Measurements from ENCODE around the gene MCF2L. TPM values are rescaled to one million over a fixed set of nuclear protein-coding genes. Genes with fewer than 3 reads are reported as not detected.
A peak's percentile ranks its signal among the peaks of the same experiment; 100 is the strongest.

Gene MCF2L
- total and polyA plus RNA-seq, 4 donors = 21.0 to 78.7 (median 35.9) TPM

DNA sequence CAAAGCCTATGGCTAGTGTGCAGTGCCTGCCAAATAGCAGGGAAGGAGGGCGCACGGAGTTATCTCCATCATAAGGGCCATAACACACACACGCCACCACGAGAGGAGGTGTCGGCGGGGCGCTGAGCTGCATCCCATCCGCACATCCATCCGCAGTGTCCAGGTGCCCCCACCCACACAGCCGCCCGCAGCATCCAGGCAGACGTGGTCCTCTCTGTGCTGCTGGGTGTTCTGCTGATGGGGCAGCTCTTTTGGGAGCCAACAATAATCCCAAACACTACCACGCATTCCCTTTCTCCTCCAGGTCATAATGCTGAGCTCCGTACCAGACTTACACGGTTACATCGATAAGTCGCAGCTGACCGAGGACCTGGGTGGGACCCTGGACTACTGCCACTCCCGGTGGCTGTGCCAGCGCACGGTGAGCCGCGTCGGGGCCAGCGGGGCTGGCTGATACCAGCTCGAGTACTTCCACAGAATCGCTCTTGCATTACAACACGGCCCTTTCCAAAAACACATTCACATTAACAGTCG is 95.1 kb downstream of the MCF2L start:
- no peak for ATAC-seq (ENCODE audit: insufficient read depth, low FRiP score)
- 91 to 95% methylated on average over 29 of the region's 29 CpGs for WGBS, 2 donors

DNA sequence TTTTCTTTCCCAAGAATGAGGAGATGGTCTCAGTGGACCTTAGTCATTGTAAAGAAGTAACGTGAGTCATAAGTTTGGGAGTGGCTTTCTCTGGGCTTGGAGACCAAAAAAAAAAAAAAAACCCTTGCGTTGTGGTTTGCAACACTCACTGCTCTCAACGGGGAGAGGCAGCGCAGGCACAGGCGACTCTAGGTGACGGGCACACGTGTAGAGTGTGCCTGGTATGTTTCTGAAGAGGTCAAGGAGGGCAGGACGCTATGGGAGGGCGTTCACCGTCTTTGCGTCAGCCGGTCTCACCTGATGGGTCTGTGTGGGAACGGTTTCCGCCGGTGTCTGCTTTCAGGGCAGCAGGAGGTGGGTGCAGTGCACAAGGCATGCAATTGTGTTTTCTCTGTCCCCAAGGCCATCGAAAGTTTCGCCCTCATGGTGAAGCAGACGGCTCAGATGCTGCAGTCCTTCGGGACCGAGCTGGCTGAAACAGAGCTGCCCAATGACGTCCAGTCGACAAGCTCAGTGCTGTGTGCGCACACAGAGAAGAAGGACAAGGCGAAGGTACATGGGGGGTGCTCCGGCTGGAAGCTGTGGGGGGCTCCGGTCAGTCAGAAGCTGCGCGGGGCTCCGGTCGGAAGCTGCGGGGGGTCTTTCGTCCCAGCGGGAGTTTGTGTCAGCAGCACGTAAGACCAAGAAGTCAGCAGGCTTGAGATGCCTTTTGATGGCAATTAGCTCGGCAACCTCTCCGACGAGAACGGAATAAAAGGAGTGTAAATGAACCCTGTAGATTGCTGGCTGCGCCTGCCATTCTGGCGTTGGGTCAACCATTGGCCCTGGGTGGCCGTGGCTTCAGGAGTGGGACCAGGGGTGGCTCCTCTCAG is 95.8 kb downstream of the MCF2L start:
- no peak for DNase-seq
- no peaks in the 10 kb centered on the region for H3K9me3 ChIP-seq (ENCODE audit: control insufficient read depth in 4 of 4, insufficient read depth in 3 of 4, low read length in 3 of 4)
- TF ChIP-seq, protein P1, sequence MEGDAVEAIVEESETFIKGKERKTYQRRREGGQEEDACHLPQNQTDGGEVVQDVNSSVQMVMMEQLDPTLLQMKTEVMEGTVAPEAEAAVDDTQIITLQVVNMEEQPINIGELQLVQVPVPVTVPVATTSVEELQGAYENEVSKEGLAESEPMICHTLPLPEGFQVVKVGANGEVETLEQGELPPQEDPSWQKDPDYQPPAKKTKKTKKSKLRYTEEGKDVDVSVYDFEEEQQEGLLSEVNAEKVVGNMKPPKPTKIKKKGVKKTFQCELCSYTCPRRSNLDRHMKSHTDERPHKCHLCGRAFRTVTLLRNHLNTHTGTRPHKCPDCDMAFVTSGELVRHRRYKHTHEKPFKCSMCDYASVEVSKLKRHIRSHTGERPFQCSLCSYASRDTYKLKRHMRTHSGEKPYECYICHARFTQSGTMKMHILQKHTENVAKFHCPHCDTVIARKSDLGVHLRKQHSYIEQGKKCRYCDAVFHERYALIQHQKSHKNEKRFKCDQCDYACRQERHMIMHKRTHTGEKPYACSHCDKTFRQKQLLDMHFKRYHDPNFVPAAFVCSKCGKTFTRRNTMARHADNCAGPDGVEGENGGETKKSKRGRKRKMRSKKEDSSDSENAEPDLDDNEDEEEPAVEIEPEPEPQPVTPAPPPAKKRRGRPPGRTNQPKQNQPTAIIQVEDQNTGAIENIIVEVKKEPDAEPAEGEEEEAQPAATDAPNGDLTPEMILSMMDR (IDR thresholded peaks at IDR 0.05; ENCODE audit: control extremely low read depth, extremely low read depth) = no peak
- no peak for ATAC-seq (ENCODE audit: insufficient read depth, low FRiP score)
- H3K27ac ChIP-seq (ENCODE audit: low read depth in 1 of 2, low read length in 1 of 2) = no peak overlapping the region
- no peaks in the 10 kb centered on the region for H3K27me3 ChIP-seq (ENCODE audit: control insufficient read depth in 3 of 3, insufficient read depth in 3 of 3, low read length in 2 of 3)
- H3K4me1 ChIP-seq (ENCODE audit: control insufficient read depth in 5 of 5, insufficient read depth in 5 of 5, low read length in 5 of 5) = no peaks in the 10 kb centered on the region
- WGBS, 2 donors = 89 to 92% methylated on average over 41 of the region's 41 CpGs
- no peak overlapping the region for H3K9ac ChIP-seq (ENCODE audit: insufficient read depth in 1 of 2, low read length in 2 of 2)
- no peak overlapping the region for H3K4me3 ChIP-seq
- H3K36me3 ChIP-seq (ENCODE audit: control insufficient read depth in 4 of 4, insufficient read depth in 4 of 4, low read length in 4 of 4) = peaks cover 0 to 24% (median 0%) of the 10 kb centered on the region in 4 donors

More for the DNA sequence above, 95.1 kb downstream of the MCF2L start:
- no peaks in the 10 kb centered on the region for H3K27me3 ChIP-seq (ENCODE audit: control insufficient read depth in 3 of 3, insufficient read depth in 3 of 3, low read length in 2 of 3)
- TF ChIP-seq, protein P1 (IDR thresholded peaks at IDR 0.05; ENCODE audit: control extremely low read depth, extremely low read depth) = no peak
- no peaks in the 10 kb centered on the region for H3K9me3 ChIP-seq (ENCODE audit: control insufficient read depth in 4 of 4, insufficient read depth in 3 of 4, low read length in 3 of 4)
- no peak overlapping the region for H3K27ac ChIP-seq (ENCODE audit: low read depth in 1 of 2, low read length in 1 of 2)
- H3K4me1 ChIP-seq (ENCODE audit: control insufficient read depth in 5 of 5, insufficient read depth in 5 of 5, low read length in 5 of 5) = no peaks in the 10 kb centered on the region
- H3K36me3 ChIP-seq (ENCODE audit: control insufficient read depth in 4 of 4, insufficient read depth in 4 of 4, low read length in 4 of 4) = peaks cover 0 to 26% (median 0%) of the 10 kb centered on the region in 4 donors
- no peak overlapping the region for H3K4me3 ChIP-seq
- no peak for DNase-seq
- no peak overlapping the region for H3K9ac ChIP-seq (ENCODE audit: insufficient read depth in 1 of 2, low read length in 2 of 2)

DNA sequence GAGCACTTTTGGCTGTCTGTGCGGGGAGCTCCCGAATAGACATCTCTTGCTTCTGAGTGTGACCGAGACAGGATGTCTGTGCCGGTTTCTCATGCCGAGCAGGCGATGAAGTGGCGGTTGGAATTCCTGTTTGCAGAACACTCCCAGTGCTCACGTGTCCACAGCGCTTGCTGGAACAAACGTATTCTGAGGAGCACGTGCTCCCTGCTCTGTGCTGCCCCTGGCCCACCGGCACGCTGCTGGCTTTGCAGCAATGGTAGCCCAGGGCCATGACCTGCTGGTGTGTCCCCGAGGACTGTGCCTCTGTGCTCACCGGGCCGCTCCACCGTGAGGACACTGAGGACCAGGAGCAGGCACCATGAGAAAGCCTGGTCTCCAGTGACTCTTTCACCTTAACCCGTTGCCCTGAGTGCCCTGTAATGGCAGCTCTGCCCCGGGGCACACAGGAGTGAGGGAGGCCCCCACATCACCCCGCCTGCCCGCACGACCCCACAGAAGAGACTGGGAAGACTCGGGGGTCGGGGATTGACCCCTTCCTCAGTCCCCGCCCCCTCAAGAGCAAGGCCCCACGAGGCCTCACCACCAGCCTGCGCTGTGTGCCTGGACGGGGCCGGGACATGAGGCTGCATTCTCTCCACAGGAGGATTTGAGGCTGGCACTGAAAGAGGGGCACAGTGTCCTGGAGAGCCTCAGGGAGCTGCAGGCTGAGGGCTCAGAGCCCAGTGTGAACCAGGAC is 96.6 kb downstream of the MCF2L start:
- peak in 1 of 3 donors; percentile 13 for DNase-seq
- H3K4me1 ChIP-seq (ENCODE audit: control insufficient read depth in 5 of 5, insufficient read depth in 5 of 5, low read length in 5 of 5) = no peaks in the 10 kb centered on the region
- H3K4me3 ChIP-seq = no peak overlapping the region
- TF ChIP-seq, protein P1 (IDR thresholded peaks at IDR 0.05; ENCODE audit: control extremely low read depth, extremely low read depth) = no peak
- whole genome bisulfite sequencing, 2 donors = 83 to 92% methylated on average over 29 of the region's 29 CpGs
- H3K36me3 ChIP-seq (ENCODE audit: control insufficient read depth in 4 of 4, insufficient read depth in 4 of 4, low read length in 4 of 4) = peaks cover 0 to 24% (median 0%) of the 10 kb centered on the region in 4 donors
- ATAC-seq (ENCODE audit: insufficient read depth, low FRiP score) = no peak
- no peaks in the 10 kb centered on the region for H3K9me3 ChIP-seq (ENCODE audit: control insufficient read depth in 4 of 4, insufficient read depth in 3 of 4, low read length in 3 of 4)
- H3K27ac ChIP-seq (ENCODE audit: low read depth in 1 of 2, low read length in 1 of 2) = no peak overlapping the region
- no peaks in the 10 kb centered on the region for H3K27me3 ChIP-seq (ENCODE audit: control insufficient read depth in 3 of 3, insufficient read depth in 3 of 3, low read length in 2 of 3)
- H3K9ac ChIP-seq (ENCODE audit: insufficient read depth in 1 of 2, low read length in 2 of 2) = no peak overlapping the region

All from lung (tissue), 12 donors.